ENCODE data around the gene ASXL2.
"Not testable (repeated sequence)": the region's sequence is repeated elsewhere in the genome, so short reads cannot be mapped to it uniquely, and the experiment has no call there.

Gene ASXL2

GRCh38 chr2:25878361-25879132 lies at the start of gene ASXL2:
Gene ASXL2 (minus strand): TSS chr2:25878487. CDS start chr2:25878222, 265 bp downstream.
- peak; percentile 97 for DNase-seq

- DNase-seq: no peak
Observed at GRCh38 chr2:25926984-25927756, 48.9 kb upstream of the ASXL2 start.

- DNase-seq: no peak
Observed at GRCh38 chr2:25922501-25922900, 44.2 kb upstream of the ASXL2 start.

- no peak for DNase-seq
Observed at GRCh38 chr2:25920786-25921415, 42.6 kb upstream of the ASXL2 start.

- no peak for DNase-seq
Observed at GRCh38 chr2:25920336-25920735, 42.0 kb upstream of the ASXL2 start.

DNA sequence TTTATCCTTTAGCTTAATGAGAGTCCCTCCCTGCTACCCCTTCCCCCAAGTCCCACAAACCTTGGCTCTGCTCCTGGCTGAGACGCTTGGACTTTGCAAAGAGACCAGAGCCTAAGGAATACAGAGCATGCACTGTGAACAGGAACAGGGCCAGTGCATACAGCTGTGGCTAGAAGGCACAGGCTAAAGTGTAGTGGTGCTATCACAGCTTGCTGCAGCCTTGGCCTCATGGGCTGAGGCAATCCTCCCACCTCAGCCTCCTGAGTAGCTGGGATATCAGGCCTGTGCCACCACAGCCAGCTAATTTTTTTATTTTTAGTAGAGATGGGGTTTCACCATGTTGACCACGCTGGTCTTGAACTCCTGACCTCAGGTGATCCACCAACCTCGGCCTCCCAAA lies 39.5 kb upstream of the ASXL2 start:
- DNase-seq: no peak

- DNase-seq: not testable (repeated sequence)
Observed at GRCh38 chr2:25917411-25917810, 39.1 kb upstream of the ASXL2 start.

DNA sequence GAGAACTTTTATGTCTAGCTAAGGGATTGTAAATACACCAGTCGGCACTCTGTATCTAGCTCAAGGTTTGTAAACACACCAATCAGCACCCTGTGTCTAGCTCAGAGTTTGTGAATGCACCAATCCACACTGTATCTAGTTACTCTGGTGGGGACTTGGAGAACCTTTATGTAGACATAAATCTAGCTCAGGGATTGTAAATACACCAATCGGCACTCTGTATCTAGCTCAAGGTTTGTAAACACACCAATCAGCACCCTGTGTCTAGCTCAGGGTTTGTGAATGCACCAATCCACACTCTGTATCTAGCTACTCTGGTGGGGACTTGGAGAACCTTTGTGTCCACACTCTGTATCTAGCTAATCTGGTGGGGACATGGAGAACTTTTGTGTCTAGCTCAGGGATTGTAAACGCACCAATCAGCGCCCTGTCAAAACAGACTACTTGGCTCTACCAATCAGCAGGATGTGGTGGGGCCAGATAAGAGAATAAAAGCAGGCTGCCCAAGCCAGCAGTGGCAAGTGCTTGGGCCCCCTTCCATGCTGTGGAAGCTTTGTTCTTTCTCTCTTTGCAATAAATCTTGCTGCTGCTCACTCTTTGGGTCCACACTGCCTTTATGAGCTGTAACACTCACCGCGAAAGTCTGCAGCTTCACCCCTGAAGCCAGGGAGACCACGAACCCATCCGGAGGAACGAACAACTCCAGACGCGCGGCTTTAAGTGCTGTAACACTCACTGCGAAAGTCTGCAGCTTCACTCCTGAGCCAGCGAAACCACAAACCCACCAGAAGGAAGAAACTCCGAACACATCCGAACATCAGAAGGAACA lies 37.9 kb upstream of the ASXL2 start:
- peak; percentile 30 for DNase-seq

- DNase-seq: not testable (repeated sequence)
Observed at GRCh38 chr2:25915411-25915810, 37.1 kb upstream of the ASXL2 start.

- not testable (repeated sequence) for DNase-seq
Observed at GRCh38 chr2:25913696-25913973, 35.3 kb upstream of the ASXL2 start.

- no peak for DNase-seq
Observed at GRCh38 chr2:25912851-25913695, 34.8 kb upstream of the ASXL2 start.

DNA sequence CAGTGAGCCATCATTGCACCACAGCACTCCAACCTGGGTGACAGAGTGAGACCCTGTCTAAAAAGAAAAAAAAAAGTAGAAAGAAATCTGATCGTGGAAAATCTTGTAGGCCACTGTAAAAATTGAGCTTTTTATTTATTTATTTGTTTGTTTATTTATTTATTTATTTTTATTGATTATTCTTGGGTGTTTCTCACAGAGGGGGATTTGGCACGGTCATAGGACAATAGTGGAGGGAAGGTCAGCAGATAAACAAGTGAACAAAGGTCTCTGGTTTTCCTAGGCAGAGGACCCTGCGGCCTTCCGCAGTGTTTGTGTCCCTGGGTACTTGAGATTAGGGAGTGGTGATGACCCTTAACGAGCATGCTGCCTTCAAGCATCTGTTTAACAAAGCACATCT lies 31.3 kb upstream of the ASXL2 start:
- not testable (repeated sequence) for DNase-seq

- no peak for DNase-seq
Observed at GRCh38 chr2:25905126-25905525, 26.8 kb upstream of the ASXL2 start.

DNA sequence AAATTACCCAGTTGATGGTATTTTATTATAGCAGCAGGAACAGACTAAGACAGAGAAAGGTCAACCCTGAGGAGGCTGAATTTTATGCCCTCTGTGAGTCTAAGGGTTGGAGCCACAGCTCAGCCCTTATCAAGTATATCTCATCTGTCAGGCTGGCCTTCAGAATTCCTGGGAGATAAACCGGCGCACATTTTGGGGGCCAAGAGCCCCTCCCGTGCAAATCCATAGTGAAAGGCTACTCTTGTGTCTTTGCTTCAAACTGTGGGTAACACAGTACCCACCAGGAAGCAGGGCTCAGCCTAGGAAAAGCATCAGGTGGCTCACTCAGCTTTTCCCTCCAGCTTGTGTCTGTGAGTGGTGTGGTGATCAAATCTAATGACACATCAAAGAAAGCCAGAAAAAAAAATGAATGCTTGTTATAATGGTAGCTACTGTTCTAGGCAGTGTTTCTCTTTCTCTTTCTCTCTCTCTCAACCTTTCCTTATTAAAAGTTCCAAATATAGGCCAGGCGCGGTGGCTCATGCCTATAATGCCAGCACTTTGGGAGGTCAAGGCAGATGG lies 25.0 kb upstream of the ASXL2 start:
- DNase-seq: no peak

- DNase-seq: no peak
Observed at GRCh38 chr2:25899404-25899970, 21.2 kb upstream of the ASXL2 start.

GRCh38 chr2:25897506-25897905 lies 19.2 kb upstream of the ASXL2 start:
- no peak for DNase-seq

- DNase-seq: not testable (repeated sequence)
Observed at GRCh38 chr2:25896308-25896707, 18.0 kb upstream of the ASXL2 start.

DNA sequence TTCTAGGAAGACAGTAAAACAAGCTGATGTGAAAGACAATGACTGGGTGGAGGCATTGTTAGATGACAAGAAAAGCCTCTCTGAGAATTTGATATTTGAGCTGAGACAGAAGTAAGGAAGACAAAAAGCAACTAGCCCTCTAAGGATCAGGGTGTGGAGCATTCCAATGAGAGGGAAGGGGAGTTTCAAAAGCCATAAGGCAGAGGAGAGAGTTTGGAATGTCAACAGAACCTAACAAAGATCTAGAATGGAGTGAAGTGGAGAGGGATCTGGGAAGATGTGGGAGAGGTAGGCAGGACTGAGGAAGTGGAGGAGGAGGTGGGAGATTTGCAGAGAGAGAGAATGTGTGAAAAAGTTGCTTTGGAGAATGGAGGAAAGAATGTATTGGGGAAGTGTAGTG lies 17.3 kb upstream of the ASXL2 start:
- DNase-seq: no peak

DNA sequence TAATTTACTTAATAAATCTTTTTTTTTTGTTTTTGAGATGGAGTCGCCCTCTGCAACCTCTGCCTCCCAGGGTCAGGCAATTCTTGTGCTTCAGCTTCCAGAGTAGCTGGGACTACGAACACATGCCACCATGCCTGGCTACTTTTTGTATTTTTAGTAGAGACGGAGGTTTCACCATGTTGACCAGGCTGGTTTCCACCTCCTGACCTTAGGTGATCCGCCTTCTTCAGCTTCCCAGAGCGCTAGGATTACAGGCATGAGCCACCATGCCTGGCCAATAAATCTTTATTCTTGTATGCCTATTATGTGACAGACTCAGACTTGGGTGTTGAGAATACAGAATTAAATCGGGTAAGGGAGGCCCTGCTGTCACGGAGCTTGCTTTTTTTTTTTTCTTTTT lies 16.7 kb upstream of the ASXL2 start:
- no peak for DNase-seq

DNA sequence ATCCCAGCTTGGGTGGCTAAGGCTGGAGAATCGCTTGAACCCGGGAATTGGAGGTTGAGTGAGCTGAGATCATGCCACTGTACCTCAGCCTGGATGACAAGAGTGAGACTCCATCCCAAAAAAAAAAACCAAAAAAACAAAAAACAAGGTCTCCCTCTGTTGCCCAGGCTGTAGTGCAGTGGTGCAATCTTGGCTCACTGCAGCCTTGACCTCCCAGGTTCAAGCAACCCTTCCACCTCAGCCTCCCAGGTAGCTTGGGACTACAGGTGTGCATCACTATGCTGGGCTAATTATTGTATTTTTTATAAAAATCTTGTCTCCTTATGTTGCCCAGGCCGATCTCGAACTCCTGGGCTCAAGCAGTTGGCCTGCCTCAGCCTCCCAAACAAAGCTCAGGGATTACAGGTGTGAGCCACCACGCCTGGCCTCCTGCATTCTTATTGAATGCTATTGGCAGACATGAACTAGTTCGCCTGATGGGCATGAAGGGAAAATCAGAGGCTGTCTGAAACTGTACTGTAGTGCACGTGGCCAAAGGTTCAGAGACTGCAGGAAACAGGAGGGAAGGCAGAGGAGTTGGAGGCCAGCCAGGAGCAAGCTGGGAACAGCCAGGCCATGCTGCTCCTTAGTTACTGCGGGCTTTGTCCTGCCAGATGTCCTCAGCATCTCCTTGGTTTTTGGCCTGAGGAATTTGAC lies 16.0 kb upstream of the ASXL2 start:
- DNase-seq: no peak

DNA sequence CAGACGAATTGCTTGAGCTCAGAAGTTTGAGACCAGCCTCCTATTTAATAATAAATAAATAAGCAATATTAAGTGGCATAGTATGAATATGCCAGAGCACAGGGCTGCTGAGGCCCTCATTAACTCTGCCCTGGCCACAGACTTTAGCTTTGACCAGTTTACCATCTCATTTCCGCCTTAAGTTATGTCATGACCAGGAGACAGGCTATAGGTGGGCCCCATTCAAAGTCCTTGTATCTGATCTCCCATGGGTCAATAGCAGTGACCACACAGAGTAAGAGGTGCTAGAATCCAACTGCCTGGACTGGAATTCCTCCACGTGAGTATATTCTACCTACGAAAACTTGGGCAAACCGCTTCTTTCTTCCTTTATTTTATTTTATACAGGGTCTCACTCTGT lies 13.4 kb upstream of the ASXL2 start:
- no peak for DNase-seq

Data from activated CD8-positive, alpha-beta memory T cell treated with anti-CD3 and anti-CD28 coated beads, Interleukin-2, amount 50 U/mL, for 4 hours (primary cell).